Measurements from ENCODE around the gene FGD5.

The FGD5 gene

GRCh38 chr3:14852717-14853116, 34.0 kb downstream of the FGD5 start:
- DNase-seq (ENCODE audit: low read depth, low spot score), result no peak
- TF ChIP-seq CTCF (IDR thresholded peaks at IDR 0.05; ENCODE audit: low read depth, low read length), result no peak
- H3K4me3 ChIP-seq (ENCODE audit: low read depth, low read length), result no peak overlapping the region
- in situ Hi-C loops (cut with HindIII; ENCODE audit: low sequenced_read_pairs), result no loop called here

- in situ Hi-C loops (cut with HindIII; ENCODE audit: low sequenced_read_pairs), result no loop called here
- no peak for DNase-seq (ENCODE audit: low read depth, low spot score)
- no peak for TF ChIP-seq CTCF (IDR thresholded peaks at IDR 0.05; ENCODE audit: low read depth, low read length)
- no peak overlapping the region for H3K4me3 ChIP-seq (ENCODE audit: low read depth, low read length)
Measured at GRCh38 chr3:14853271-14853951, 34.6 kb downstream of the FGD5 start.

GRCh38 chr3:14857506-14857905, 38.7 kb downstream of the FGD5 start:
- DNase-seq (ENCODE audit: low read depth, low spot score), result no peak
- H3K4me3 ChIP-seq (ENCODE audit: low read depth, low read length), result no peak overlapping the region
- in situ Hi-C loops (cut with HindIII; ENCODE audit: low sequenced_read_pairs), result no loop called here
- TF ChIP-seq CTCF (IDR thresholded peaks at IDR 0.05; ENCODE audit: low read depth, low read length), result no peak

GRCh38 chr3:14858105-14858504, 39.3 kb downstream of the FGD5 start:
- no peak for TF ChIP-seq CTCF (IDR thresholded peaks at IDR 0.05; ENCODE audit: low read depth, low read length)
- DNase-seq (ENCODE audit: low read depth, low spot score), result no peak
- H3K4me3 ChIP-seq (ENCODE audit: low read depth, low read length), result no peak overlapping the region
- in situ Hi-C loops (cut with HindIII; ENCODE audit: low sequenced_read_pairs), result no loop called here

- in situ Hi-C loops (cut with HindIII; ENCODE audit: low sequenced_read_pairs), result no loop called here
- no peak for DNase-seq (ENCODE audit: low read depth, low spot score)
- no peak overlapping the region for H3K4me3 ChIP-seq (ENCODE audit: low read depth, low read length)
- no peak for TF ChIP-seq CTCF (IDR thresholded peaks at IDR 0.05; ENCODE audit: low read depth, low read length)
Measured at GRCh38 chr3:14859880-14860279, 41.1 kb downstream of the FGD5 start.

GRCh38 chr3:14861031-14861430, 42.3 kb downstream of the FGD5 start:
- no peak overlapping the region for H3K4me3 ChIP-seq (ENCODE audit: low read depth, low read length)
- no peak for TF ChIP-seq CTCF (IDR thresholded peaks at IDR 0.05; ENCODE audit: low read depth, low read length)
- in situ Hi-C loops (cut with HindIII; ENCODE audit: low sequenced_read_pairs), result no loop called here
- no peak for DNase-seq (ENCODE audit: low read depth, low spot score)
